Muscle of leg (tissue), 11 donors: ENCODE results near the gene MN1. TPM values are rescaled to one million over a fixed set of nuclear protein-coding genes. Genes with fewer than 3 reads are reported as not detected.
A peak's percentile ranks its signal among the peaks of the same experiment; 100 is the strongest.

Experiments
- DNase-seq: peaks from one replicate; pipeline ENCODE4 v3.0.0; 2013
- H3K27ac ChIP-seq: one replicate; pipeline ENCODE4 v1.5.1; 2013; ENCODE audit warnings: mild to moderate bottlenecking, low read length, control low read depth
- H3K27me3 ChIP-seq: one replicate; pipeline ENCODE4 v1.6.1; 2013; ENCODE audit warnings: low read length; ENCODE audit not compliant: control insufficient read depth, insufficient read depth
- H3K36me3 ChIP-seq: one replicate; pipeline ENCODE4 v1.6.1; 2013; ENCODE audit warnings: low read length; ENCODE audit not compliant: control insufficient read depth, insufficient read depth
- H3K4me1 ChIP-seq: one replicate; pipeline ENCODE4 v1.6.1; 2013; ENCODE audit warnings: low read length; ENCODE audit not compliant: control insufficient read depth, insufficient read depth
- H3K4me3 ChIP-seq: one replicate; pipeline ENCODE4 v1.5.1; 2013; ENCODE audit warnings: low read length, control low read depth
- H3K9me3 ChIP-seq: replicated peaks from 2 replicates; pipeline ENCODE4 v1.6.1; 2013; ENCODE audit warnings: low read depth, low read length; ENCODE audit not compliant: control insufficient read depth
- WGBS: methylation state at CpG from one replicate; pipeline ENCODE4 v1.1.5; 2013; ENCODE audit warnings: missing lambda C conversion rate; ENCODE audit not compliant: insufficient coverage; 5-methylcytosine and 5-hydroxymethylcytosine counted together
- polyA plus RNA-seq, 8 donors: library from polyadenylated mRNA; unstranded; fragments of 120-200 nt; gene quantifications; one replicate each; pipeline versions ENCODE4 v1.2.1 to v1.2.3, GENCODE V29; 2013; ENCODE audit warnings: inconsistent platforms in 1 of 8, low replicate concordance in 1 of 8; ENCODE audit not compliant: insufficient read length in 8 of 8, insufficient read depth in 1 of 8
- total RNA-seq: library from RNA; stranded (reverse); fragments of 120-200 nt; gene quantifications from one replicate; pipeline ENCODE4 v1.2.4, GENCODE V29; 2013

Gene MN1
- total and polyA plus RNA-seq, 9 donors: 6.7 to 19.3 (median 13.6) TPM

DNA sequence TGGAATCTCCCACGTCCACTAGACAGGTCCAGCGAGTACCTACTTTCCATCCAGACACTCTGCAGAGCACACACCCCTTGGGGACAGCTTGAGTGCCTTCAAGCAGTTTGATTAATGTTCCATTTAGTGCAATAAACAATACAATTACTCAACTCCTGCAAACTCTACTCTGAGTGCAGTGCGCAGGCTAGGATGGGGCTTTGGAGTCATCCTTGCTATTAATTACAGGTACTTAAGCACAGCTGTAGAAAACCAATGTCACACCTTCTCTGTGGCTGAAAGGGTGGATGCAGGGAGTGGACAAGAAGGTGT lies 82.6 kb downstream of the MN1 start:
- Histone ChIP-seq H3K9me3 (no peaks in the 10 kb centered on the region), H3K27me3 (peaks cover 4% of the 10 kb centered on the region), H3K4me1 (peaks cover 25% of the 10 kb centered on the region), H3K27ac (no peak overlapping the region), H3K36me3 (no peaks in the 10 kb centered on the region), H3K4me3 (no peak overlapping the region)
- DNase-seq: no peak
- WGBS: no CpG with 5 or more reads among the region's 3 CpGs

DNA sequence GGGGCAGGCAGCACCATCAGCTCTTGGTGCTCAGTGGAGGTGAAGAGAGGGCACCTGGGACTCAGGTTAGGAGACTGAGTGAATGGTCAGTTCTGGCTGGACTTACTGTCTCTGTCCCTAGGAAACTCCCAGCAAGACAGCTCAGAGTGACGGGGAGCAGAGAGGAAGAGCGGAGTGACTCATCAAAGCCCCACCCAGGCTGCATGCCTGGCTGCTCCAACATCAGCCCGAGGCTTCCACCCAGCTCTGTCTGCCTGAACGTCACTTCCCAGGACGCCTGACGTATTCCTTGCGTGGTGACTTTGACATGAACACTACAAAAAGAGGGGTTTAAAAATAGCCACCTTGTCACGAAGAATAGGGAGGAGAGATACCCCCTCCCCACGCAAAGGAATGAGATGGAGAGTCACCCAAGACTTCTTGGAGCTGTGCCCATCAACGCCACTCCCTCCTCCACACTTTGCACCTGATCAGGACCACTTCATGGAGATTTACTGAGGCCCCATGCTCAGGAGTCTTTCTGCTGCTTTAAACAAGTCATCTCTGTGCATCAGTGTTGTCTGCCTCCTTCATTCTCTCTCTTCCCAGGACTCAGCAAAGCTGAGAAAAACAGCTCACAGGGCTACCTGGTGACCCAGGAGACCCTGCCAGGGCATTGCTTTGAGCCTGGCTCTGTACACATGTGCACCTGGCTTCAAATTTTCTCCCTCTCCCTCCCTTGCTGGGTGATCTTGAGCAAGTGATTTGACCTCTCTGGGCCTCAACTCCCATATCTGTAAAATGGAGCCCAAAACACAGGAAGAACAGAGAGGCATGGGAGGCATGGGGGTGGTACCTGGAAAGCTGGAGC lies 83.1 kb downstream of the MN1 start:
- peaks cover 4% of the 10 kb centered on the region for H3K27me3 ChIP-seq
- H3K9me3 ChIP-seq: no peaks in the 10 kb centered on the region
- H3K27ac ChIP-seq: no peak overlapping the region
- no peaks in the 10 kb centered on the region for H3K36me3 ChIP-seq
- no peak overlapping the region for H3K4me3 ChIP-seq
- DNase-seq: peak; percentile 93
- peaks cover 29% of the 10 kb centered on the region for H3K4me1 ChIP-seq
- 15% methylated on average over 3 of the region's 10 CpGs for WGBS

DNA sequence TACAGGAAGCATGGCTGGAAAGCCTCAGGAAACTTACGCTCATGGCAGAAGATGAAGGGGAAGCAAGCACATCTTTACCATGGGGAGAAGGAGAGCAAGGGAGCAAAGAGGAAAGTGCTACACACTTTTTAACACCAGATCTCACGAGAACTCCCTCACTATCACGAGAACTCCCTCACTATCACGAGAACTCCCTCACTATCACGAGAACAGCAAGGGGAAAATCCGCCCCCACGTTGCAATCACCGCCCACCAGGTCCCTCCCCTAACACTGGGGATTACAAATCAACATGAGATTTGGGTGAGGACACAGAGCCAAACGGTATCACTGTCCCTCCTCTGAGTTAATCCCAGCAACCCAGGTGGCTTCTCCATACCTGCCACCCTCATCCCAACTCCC lies 84.5 kb downstream of the MN1 start:
- DNase-seq: no peak
- WGBS: 70% methylated on average over 7 of the region's 9 CpGs
- Histone ChIP-seq H3K4me1 (peaks cover 29% of the 10 kb centered on the region), H3K27ac (no peak overlapping the region), H3K9me3 (no peaks in the 10 kb centered on the region), H3K36me3 (no peaks in the 10 kb centered on the region), H3K4me3 (no peak overlapping the region), H3K27me3 (peaks cover 6% of the 10 kb centered on the region)

DNA sequence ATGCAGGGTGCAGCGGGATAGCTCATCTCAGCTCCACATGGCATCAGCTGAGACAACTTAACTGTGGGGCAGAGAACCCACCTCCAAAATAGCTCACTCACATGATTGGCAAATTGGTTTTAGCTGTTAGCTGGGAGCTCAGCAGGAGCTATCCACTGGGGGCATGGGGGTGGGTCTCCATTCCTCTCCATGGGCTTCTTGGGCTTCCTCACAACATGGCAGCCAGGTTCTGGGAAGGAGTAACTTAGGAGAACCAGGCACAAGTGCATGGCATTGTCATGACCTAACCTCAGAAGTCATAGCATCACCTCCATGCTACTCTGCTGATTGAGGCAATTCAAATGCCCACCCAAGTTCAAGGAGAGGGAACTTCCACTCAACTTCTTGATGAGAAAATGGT lies 85.5 kb downstream of the MN1 start:
- no peak overlapping the region for H3K4me3 ChIP-seq
- no peaks in the 10 kb centered on the region for H3K9me3 ChIP-seq
- H3K4me1 ChIP-seq: peaks cover 29% of the 10 kb centered on the region
- no peaks in the 10 kb centered on the region for H3K36me3 ChIP-seq
- no CpG with 5 or more reads among the region's 1 CpG for WGBS
- H3K27ac ChIP-seq: no peak overlapping the region
- peaks cover 6% of the 10 kb centered on the region for H3K27me3 ChIP-seq
- no peak for DNase-seq

DNA sequence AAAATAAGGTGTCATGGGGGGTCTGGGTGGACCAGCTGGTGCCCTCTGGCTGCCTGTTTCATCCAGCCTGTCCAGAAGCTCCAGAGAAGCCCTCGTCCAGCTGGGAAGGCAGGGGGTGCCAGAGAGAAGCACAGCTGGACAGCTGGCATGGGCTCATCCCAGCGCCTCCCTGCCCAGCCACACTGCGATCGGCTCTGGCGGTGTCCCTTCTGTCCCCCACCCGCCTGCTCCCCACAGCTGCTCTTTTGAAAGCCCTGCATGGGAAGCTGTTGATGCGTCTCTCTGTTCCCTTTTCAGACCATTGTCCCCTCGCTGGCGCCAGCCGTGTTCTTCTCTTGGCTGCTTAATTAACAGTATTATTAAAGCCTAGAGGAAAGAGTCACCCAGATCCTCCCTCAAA lies 86.5 kb downstream of the MN1 start:
- H3K4me3 ChIP-seq: no peak overlapping the region
- no peak overlapping the region for H3K27ac ChIP-seq
- DNase-seq: peak; percentile 69
- H3K4me1 ChIP-seq: peaks cover 29% of the 10 kb centered on the region
- WGBS: 56% methylated on average over 6 of the region's 10 CpGs
- no peaks in the 10 kb centered on the region for H3K9me3 ChIP-seq
- H3K36me3 ChIP-seq: no peaks in the 10 kb centered on the region
- peaks cover 6% of the 10 kb centered on the region for H3K27me3 ChIP-seq

DNA sequence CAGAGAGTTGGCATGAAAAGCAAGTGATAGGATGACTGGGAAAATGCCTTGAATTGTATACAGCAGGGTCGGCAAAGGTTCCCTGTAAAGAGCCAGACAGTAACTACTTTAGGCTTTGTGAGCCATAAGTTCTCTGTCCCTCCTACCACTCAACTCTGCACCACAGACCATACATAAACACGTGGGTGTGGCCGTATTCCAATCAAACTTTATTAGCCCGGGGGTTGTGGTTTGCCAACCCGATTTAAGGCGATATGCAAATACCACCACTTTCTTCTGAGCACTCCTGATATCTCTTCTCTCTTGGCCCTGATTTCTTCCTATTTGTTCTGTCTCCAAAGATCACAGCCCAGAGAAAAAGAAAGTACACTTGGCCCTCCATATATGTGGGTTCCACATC lies 87.5 kb downstream of the MN1 start:
- H3K4me1 ChIP-seq: peaks cover 26% of the 10 kb centered on the region
- H3K9me3 ChIP-seq: no peaks in the 10 kb centered on the region
- H3K4me3 ChIP-seq: no peak overlapping the region
- H3K27ac ChIP-seq: no peak overlapping the region
- 67% methylated on average over 3 of the region's 6 CpGs for WGBS
- DNase-seq: no peak
- H3K36me3 ChIP-seq: no peaks in the 10 kb centered on the region
- H3K27me3 ChIP-seq: peaks cover 6% of the 10 kb centered on the region

DNA sequence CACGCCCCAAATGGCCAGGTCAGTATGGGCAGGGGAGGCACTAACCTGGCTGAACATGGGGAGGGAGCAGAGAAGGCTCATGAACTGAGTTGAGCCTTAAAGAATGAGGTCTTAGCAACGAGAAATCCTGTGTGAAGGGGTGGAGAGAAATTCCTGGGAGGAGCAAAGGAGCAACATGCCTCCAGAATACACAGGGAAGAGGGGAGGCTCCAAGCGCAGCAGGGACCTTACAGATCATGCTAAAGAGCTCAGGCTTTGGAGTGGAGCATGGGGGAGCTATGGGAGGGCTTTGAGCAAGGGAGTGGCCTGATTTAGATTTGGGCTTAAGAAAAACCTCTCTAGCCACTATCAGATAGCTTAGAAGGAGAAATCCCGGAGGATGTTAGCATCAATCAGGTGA lies 88.1 kb downstream of the MN1 start:
- peaks cover 21% of the 10 kb centered on the region for H3K4me1 ChIP-seq
- WGBS: 70% methylated on average over 3 of the region's 4 CpGs
- no peaks in the 10 kb centered on the region for H3K9me3 ChIP-seq
- H3K27me3 ChIP-seq: peaks cover 6% of the 10 kb centered on the region
- no peak overlapping the region for H3K27ac ChIP-seq
- no peaks in the 10 kb centered on the region for H3K36me3 ChIP-seq
- no peak overlapping the region for H3K4me3 ChIP-seq
- peak; percentile 39 for DNase-seq

DNA sequence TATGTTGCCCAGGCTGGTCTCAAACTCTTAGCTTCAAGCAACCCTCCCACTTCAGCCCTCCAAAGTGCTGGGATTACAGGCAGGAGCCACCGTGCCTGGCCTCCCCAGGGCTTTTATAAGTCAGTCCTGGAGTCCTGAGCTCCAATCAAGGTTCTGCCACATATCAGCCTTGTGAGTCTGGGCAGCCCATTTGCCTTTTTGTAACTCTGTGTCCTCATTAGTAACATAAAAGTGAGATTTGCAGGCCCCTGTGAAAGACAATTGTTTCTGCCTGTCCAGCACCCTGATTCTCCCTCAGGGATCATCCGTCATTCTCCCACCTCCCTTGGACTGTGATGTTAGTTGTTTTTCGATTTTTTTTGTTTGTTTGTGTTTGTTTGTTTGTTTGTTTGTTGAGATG lies 89.8 kb downstream of the MN1 start:
- DNase-seq: no peak
- peaks cover 2% of the 10 kb centered on the region for H3K27me3 ChIP-seq
- no peak overlapping the region for H3K27ac ChIP-seq

DNA sequence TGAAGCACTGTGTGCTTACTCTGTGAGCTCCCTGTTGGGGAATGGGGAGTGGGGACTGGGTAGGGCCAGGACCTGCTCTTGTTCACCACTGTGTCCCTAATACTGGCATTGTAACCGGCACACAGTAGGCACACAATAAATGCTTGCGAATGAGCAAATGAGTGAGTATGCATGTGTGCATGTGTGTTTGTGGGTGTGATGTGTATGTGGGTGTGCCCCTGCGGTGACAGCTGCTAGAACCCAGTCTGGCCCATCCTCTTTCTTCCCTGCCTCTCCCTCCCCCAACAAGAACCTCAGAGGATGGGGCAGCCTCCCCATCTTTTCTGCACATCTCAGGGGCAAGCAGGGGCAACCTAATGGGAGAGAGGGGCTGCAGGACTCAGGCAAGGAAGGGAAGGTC lies 90.5 kb downstream of the MN1 start:
- no peaks in the 10 kb centered on the region for H3K9me3 ChIP-seq
- H3K27ac ChIP-seq: no peak overlapping the region
- peaks cover 2% of the 10 kb centered on the region for H3K27me3 ChIP-seq
- no peak overlapping the region for H3K4me3 ChIP-seq
- no CpG with 5 or more reads among the region's 3 CpGs for WGBS
- peaks cover 13% of the 10 kb centered on the region for H3K4me1 ChIP-seq
- H3K36me3 ChIP-seq: no peaks in the 10 kb centered on the region
- no peak for DNase-seq

More for the DNA sequence above, 89.8 kb downstream of the MN1 start:
- no peak overlapping the region for H3K4me3 ChIP-seq
- no peaks in the 10 kb centered on the region for H3K36me3 ChIP-seq
- WGBS: 13% methylated on average over 1 of the region's 3 CpGs
- H3K4me1 ChIP-seq: peaks cover 13% of the 10 kb centered on the region
- H3K9me3 ChIP-seq: no peaks in the 10 kb centered on the region

DNA sequence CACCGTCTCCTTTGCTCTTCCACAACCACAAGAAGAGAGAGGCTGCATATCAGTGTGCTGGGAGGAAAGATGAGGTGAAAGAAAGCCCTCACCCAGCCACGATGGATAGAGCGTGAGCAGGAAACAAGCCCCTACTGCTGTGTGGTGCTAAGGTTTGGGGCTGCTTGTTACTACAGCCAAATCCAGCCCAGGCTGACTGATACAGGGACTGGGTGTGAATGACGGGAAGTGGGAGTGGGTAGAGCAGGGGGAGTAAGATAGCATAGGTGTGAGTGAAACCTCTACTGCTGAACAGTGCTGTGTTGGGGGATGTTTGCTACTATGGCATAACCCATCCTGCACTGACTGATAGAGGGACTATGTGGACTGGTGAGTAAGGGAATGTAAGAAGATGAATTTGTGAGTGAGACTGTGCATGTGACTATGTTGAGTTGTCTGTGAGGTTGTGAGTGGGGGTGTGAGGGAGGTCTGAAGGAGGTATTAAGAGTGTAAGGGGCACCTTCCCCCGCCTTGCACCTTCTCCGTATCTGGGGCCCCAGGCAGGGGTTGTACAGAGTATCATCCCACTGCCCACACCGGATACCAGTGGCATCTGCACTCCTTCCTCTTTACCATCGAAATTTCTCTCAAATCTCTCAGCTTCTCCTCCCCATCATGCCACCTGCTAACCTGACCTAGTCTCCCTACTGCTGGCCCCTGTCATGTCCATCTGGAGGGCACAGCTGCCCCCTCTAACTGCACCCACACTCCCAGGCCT lies 91.5 kb downstream of the MN1 start:
- no peak overlapping the region for H3K27ac ChIP-seq
- no peak overlapping the region for H3K4me3 ChIP-seq
- 79% methylated on average over 5 of the region's 8 CpGs for WGBS
- no peak for DNase-seq
- peaks cover 2% of the 10 kb centered on the region for H3K27me3 ChIP-seq
- H3K9me3 ChIP-seq: no peaks in the 10 kb centered on the region
- H3K4me1 ChIP-seq: peaks cover 7% of the 10 kb centered on the region
- H3K36me3 ChIP-seq: no peaks in the 10 kb centered on the region
